HG03196 (cell line): ENCODE results near the gene CAMK2B.
A peak's percentile ranks its signal among the peaks of the same experiment; 100 is the strongest.

ENCODE experiments used
- ATAC-seq: cut with Tn5 transposase; IDR thresholded peaks from one replicate; pipeline ENCODE4 v1.9.1; 2021; ENCODE audit not compliant: unreplicated experiment

Gene CAMK2B

GRCh38 chr7:44258423-44258760, 67.0 kb downstream of the CAMK2B start:
- no peak for ATAC-seq

GRCh38 chr7:44257618-44258422, 67.6 kb downstream of the CAMK2B start:
- peak; percentile 81 for ATAC-seq

- no peak for ATAC-seq
Observed at GRCh38 chr7:44257213-44257612, 68.2 kb downstream of the CAMK2B start.

GRCh38 chr7:44256459-44256858, 68.9 kb downstream of the CAMK2B start:
- ATAC-seq = no peak

GRCh38 chr7:44251881-44252280, 73.5 kb downstream of the CAMK2B start:
- no peak for ATAC-seq

GRCh38 chr7:44251269-44251668, 74.1 kb downstream of the CAMK2B start:
- no peak for ATAC-seq

- no peak for ATAC-seq
Observed at GRCh38 chr7:44249639-44250234, 75.7 kb downstream of the CAMK2B start.

- no peak for ATAC-seq
Observed at GRCh38 chr7:44247868-44248651, 77.3 kb downstream of the CAMK2B start.

- no peak for ATAC-seq
Observed at GRCh38 chr7:44246396-44247113, 78.8 kb downstream of the CAMK2B start.

- ATAC-seq = no peak
Observed at GRCh38 chr7:44244282-44244681, 81.1 kb downstream of the CAMK2B start.

- ATAC-seq = no peak
Observed at GRCh38 chr7:44242091-44242490, 83.3 kb downstream of the CAMK2B start.

GRCh38 chr7:44240983-44241510, 84.3 kb downstream of the CAMK2B start:
- ATAC-seq = no peak

- no peak for ATAC-seq
Observed at GRCh38 chr7:44240376-44240775, 85.0 kb downstream of the CAMK2B start.

GRCh38 chr7:44239361-44239760, 86.0 kb downstream of the CAMK2B start:
- ATAC-seq = no peak

- no peak for ATAC-seq
Observed at GRCh38 chr7:44238116-44238695, 87.2 kb downstream of the CAMK2B start.

GRCh38 chr7:44237696-44238095, 87.7 kb downstream of the CAMK2B start:
- no peak for ATAC-seq

- no peak for ATAC-seq
Observed at GRCh38 chr7:44236333-44236728, 89.1 kb downstream of the CAMK2B start.

- no peak for ATAC-seq
Observed at GRCh38 chr7:44235582-44236332, 89.6 kb downstream of the CAMK2B start.

- ATAC-seq = no peak
Observed at GRCh38 chr7:44235066-44235465, 90.3 kb downstream of the CAMK2B start.
